AG08396 (cell line): ENCODE results near the gene PACS1.

Source experiments
- DNase-seq: peaks from one replicate; pipeline ENCODE4 v3.0.0; 2012; ENCODE audit warnings: low spot score, mixed read lengths

Gene PACS1

DNA sequence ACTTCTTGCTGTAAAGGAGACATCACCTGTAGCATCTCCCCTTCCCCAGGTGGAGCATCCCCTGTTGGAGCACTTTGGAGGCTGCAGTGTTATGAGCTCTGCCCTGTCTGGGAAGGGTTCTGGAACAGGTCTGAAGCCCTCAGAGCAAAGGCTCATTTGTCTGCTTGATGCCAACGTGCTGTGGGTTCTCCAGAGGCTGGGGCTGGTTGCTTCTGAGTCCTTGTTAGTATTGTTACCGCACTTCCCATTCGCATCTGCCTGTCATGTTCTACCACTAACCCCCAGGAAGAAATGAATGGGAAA, 73.1 kb downstream of the PACS1 start:
- DNase-seq = no peak

DNA sequence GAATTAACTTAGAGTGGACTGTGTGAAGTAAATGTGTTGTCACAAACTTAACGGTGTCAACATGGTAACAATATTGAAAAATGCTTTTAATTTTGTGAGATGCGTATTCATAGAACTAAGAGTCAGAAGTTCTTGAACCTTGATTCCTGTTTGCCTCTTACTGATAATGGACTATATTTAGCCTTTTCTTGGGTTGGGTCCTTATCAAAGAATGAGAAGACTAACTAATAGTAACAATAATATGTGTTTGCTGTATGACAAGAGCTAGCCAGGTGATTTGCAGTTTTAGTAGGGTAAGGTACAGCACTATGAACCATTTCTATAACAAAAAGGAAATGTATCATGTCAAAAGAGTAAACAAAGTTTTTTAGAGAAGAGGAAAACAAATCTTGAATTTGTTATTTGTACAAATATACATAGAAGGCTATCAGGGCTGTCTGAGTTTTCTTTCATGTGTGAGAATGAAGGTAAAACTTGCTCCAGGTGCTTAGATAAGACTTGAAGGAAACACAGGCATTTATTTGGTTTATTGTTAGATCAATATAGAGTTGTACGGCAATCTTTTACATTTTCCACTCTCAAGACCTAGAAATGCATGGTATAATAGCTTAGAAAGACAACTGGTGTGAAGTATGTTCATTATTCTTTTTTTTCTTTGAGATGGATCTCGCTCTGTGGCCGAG, 74.1 kb downstream of the PACS1 start:
- DNase-seq = no peak

DNA sequence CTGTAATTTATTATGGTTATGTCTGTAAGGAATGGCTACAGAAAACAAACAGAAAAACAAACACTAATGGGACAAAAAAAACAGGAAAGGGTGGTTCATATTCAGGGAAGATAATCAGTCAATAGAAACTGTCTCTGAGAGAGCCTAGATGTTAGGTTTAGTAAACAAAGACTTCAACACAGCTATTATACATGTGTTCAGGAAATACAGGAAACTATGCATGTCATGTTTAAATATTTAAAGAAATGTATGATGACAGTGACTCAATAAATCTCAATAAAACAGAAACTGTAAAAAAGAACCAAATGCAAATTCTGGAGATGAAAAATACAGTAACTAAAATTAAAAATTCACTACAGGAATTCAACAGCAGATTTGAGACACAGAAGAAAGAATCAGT, 76.0 kb downstream of the PACS1 start:
- DNase-seq = no peak

DNA sequence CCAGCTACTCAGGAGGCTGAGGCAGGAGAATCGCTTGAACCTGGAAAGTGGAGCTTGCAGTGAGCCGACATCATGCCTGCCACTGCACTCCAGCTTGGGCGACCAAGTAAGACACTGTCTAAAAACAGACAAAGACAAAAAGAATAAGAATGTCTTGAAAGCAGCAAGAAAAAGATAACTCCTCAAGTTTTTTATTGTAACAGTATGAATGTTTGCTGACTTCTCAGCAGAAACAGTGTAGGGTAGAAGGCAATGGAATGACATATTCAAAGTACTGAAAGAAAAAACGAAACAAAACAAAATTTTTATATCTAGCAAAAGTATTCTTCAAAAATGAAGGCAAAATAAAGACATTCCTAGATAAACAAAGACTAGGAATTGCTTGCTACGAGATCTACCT, 76.9 kb downstream of the PACS1 start:
- no peak for DNase-seq

DNA sequence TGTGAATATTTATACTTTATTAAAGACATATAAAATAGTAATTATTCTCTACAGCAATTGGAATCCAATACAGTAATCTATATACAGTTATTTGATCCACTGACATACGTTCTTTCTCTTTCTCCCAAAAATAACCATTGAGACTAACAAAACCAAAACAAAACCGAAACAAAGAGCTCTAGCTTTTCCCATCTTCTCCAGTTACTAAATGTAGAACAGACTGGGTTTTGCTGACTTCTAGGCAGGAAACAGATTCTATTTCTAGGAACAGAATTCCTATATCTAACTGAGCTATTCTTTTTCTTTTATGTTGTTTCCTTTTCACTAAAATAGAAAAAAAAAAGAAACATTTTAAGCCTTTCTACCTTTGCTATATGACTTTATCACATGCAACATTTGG, 80.1 kb downstream of the PACS1 start:
- no peak for DNase-seq

DNA sequence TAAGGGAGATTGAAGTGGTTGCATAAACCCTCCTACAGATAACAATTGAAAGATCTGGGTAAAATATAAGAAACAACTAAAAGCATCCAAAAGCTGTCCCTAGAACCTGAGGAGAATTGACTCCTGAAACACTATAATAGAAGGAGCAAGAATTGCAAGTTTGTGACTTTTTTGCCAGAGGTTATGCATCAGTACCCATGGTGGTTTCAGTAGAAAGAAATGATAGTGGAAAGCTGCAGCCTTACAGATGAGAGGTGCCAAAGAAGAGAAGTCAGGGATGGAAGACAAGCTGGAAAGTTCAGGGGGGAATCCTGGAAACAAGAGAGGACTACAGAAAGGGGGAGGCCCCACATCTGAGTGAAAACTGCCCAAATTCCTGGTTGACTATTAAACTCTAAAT, 80.7 kb downstream of the PACS1 start:
- DNase-seq = no peak

DNA sequence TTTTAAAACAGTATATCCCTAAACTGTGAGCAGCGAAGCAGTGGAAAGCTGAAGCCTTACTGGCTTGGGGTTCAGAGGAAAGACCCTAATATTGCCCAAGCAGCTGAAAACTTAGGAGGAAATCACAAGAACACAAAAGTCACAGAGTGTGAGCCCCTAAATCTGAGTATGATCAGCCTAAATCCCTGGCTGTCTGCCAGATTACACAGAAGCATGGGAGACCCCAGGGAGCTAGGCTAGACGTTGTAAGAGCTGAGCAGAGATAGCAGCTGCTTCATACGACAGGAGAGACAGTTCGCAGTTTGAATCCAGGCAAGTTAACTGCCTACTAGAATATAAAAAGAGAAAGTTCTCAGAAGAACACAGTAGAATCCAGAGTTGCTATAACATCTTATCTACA, 81.2 kb downstream of the PACS1 start:
- no peak for DNase-seq

DNA sequence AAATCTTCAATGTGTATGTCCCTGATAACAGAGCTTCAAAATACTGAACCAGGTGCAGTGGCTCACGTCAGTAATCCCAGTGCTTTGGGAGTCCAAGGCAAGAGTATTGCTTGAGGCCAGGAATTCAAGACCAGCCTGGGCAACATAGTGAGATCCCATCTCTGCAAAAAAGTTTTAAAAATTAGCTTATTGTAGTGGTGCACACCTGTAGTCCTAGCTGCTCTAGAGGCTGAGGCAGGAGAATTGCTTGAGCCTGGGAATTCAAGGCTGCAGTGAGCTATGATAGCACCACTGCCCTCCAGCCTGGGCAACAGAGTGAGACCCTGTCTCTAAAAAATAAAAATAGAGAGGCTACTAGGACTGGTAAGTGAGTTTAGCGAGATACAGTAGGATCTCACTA, 84.0 kb downstream of the PACS1 start:
- DNase-seq = no peak

DNA sequence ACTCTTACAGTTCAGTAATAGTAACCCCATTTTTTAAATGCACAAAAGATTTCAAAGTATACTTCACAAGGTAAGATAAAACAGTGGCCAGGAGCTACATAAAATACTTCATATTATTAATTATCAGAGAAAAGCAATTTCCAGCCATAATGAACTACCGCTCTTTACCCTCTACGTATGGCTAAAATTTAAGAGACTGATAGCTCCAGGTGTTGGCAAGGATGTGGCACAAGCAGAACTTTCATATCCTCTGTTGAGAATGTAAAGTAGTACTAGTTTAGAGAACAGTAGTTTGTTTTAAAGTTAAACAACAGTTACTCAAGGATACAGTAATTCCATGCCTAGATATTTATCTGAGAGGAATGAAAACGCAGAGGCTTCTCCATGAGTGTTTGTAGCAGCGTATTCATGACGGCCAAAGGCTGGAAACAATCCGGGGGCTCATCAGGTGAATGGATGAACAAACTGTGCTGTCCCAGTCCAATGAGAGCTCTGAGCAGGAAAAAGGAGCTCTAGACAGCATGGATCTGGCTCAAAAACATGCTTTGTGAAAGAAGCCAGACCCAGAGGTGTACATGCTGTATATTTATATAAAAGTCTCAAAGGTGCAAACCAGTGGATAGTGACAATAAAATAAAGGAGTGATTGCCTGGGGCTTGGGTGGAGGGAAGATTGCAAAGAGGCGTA, 85.5 kb downstream of the PACS1 start:
- DNase-seq = no peak

DNA sequence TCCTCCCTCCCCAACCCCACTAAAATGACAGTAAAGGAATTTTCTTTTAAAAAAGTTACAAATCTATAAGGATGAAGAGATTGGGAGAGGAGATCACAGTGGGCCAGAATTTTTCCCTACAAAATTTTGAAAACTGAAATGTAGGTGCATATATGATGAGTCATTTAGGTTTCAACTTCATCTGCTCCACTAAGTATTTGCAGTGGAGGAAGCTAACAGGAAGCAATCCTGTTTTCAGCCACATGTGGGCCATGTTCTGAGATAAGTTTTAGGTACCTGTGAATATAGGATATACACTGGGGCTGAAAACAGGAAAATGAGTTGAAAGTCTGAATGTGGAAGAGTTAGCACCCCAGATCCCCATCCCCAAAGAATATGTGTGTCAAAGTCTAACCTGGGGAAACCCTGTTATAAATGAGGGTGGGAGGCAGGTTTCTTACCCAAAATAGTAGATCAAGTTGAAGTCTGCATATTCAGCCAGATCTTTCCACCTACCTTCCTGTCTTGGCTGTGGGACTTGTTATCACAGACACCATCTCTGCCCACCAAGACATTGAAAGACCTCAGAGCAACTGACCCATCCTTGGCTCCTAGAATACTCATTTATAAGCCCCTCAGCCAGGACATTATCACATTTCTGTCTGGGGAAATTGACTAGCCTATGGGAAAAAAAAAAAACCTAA, 87.3 kb downstream of the PACS1 start:
- no peak for DNase-seq

DNA sequence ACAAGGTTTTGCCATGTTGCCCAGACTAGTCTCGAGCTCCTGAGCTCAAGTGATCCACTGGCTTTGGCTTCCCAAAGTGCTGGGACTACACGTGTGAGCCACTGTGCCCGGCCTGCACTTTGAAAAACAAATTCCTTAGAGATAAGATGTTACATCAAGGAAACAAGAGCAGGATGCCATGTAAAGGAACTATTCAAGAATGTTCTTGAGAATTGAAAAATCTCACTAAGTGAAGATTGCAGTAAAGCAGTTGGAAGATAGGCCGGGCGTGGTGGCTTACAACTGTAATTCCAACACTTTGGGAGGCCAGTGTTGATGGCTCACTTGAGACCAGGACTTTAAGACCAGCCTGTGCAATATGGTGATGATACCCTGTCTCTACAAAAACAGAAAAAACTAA, 88.1 kb downstream of the PACS1 start:
- no peak for DNase-seq

DNA sequence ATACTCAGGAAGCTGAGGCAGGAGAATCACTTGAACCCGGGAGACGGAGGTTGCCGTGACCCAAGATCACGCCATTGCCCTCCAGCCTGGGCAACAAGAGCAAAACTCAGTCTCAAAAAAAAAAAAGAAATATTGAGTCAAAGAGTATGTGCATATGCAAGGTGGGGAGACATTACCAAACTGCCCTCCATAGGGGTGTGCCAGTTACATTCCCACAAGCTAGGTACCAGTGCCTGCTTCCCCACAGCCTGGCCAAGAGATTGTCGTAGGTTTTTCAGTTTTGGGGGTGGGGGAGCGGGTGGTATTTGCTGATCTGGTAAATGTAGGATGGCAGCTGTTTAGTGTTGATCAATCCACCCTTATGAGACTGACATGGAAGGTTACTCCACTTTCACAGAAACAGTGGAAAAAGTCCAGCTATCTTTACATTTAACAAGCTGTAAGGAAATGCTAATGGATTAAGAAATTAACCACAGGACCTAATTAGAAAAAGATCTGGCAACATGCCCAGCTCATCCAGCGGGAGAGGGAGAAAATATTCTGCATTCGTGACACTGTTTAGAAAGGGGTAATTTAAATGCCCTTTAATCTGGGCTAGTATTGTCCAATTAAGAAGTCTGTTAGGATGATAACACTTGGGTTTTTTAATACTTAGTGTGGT, 89.4 kb downstream of the PACS1 start:
- DNase-seq = no peak

DNA sequence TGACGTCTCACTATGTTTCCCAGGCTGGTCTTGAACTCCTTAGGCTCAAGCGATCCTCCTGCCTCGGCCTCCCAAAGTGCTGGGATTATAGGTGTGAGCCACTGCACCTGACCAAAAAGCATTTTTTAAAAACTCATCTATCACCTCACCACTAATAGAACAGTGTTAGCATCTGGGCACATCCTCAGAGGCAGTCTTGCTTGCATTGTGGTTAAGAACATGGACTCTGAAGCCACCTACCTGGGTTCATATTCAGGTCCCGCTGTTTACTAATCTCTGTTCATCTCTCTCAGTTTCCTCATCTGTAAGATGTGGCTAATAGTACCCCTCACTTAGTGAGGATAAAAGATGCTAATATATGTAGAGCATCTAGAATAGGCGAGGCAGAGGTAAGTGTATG, 90.6 kb downstream of the PACS1 start:
- DNase-seq = no peak

DNA sequence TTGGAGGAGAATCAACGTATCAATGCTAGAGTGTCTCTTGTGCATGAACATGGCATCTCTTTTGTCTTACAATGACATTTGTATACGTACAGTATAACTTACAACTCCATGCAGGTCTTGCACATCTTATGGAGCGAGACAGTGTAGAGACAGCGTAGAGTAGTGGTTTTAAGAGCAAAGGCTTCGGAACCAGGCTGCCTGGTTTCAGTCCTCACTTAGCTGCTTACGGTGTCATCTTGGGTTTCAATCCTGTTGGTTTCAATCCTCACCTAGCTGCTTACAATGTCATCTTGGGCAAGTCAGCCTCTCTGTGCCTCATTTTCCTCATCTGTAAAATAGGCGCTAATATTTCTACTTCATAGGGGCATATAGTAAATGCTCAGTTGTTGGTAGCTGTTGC, 98.2 kb downstream of the PACS1 start:
- DNase-seq = no peak

DNA sequence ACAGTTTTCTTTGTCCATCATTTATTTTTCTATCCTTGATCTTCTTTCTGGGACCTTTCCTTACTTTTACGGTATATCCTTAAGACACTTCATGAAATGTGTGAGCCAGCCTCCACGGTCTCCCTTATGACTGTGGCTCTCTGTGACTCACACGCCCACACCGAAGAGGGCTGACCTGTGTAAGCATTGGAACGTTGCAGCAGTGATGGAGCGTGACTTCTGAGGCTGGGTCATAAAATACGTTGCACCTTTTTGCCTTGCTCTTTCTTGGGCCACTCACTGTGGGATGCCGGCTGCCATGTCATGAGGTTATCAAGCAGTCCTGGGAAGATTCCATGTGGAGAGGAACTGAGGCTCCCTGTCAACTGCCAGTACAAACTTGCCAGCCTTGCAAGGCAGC, 102.1 kb downstream of the PACS1 start:
- no peak for DNase-seq

DNA sequence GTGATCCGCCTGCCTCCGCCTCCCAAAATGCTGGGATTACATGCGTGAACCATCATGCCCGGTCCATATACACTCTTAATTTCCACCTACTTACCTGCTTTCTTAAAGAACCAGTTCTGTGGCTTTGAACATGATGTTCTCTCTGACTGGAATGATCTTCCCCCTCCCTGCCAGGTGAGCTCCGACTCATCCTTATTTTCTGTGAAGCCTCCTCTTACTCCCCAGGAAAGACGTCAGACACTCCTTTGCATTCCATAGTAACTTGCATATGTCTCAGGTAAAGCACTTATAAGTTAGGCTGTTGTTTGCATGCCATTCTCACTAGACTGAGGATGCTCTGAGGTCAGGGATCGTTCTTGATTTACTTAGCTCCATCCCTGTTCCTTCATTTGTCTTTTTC, 106.6 kb downstream of the PACS1 start:
- no peak for DNase-seq

DNA sequence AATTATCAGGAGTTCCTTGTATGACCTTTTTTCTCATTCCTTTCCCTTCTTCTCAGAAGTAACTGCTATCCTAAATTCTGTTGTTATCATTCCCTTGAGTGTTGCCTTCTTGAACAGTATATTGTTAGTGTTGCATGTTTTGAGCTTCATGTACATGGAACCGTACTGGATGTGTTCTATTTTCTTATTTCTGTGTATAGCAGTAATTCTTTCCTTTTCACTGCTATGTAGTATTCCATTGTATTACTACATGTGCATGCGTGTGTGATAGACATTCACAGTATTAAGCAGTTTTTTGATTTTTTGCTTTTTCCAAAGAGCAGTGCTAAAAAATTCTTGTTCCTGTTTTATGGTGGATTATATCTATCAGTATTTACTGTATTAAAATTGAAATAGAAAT, 108.1 kb downstream of the PACS1 start:
- DNase-seq = no peak

DNA sequence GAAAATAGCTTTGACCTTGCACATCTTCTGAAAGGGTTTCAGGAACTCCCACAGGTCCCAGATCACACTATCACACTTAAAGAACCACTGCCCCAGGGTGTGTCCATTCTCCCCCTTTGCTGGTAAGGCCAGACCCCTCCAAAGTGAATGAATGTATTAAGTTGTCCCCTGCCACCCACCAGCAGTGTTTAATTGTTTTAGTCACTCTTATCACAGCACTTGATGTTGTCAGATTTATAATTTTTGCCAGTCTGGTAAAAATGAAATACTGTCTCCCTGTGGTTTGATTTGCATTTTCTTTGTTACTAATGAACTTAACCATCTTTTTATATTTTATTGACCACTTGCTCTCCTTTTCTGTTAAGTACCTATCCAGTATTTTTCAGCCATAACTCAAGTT, 108.8 kb downstream of the PACS1 start:
- no peak for DNase-seq

DNA sequence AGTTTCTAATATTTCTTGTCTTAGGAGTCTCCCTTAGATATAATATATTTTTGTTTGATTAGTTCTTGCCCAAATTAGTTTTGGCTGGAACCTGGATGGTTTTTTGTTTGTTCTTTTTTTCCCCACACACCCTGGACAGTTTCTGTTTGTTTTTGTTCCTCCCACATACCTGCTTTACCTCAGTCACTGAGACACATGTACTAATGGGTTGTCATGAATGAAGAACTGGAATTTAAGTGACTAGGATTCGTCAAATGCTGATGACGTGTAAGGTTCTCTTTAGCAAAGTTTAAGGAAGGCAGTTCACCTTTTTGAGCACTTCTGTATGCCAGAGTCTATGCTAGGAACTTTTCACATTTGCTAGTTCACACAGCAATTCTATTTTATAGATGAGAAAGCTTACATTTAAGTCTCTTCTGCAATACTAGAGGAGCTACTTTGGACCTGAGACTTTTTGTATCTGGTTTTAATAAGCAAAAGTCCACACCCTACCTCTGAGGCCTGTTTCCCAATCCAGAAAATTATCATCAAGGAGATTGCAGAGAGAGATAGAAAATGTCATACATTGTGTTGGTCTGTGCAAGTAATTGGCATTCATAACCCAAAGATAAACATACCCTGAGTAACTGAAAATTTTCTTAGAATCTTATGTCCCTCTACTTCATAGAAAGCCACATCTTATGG, 111.7 kb downstream of the PACS1 start:
- DNase-seq = no peak

DNA sequence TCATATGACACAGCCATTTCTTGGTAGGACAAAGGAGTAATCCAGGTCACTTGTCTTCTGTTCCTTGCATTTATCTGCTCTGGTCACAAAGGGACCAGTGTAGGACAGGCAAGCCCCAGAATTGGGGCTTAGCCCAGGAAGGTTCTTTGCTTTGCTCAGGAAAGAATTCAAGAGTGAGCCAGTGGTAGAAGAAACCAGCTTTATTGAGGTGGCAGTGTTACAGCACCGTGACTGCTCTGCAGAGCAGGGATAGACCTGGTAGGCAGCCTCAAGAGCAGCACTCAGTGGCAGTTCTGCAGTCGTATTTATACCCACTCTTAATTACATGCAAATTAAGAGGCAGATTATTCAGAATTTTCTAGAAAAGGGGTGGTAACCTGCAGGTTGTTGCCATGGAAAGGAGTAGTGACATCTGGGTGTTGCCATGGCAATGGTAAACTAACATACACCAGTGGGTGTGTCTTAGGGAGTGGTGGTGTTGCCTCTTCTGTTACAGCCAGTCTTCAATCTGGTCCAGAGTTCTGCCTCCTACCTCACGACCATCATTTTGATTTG, 113.5 kb downstream of the PACS1 start:
- DNase-seq = no peak

DNA sequence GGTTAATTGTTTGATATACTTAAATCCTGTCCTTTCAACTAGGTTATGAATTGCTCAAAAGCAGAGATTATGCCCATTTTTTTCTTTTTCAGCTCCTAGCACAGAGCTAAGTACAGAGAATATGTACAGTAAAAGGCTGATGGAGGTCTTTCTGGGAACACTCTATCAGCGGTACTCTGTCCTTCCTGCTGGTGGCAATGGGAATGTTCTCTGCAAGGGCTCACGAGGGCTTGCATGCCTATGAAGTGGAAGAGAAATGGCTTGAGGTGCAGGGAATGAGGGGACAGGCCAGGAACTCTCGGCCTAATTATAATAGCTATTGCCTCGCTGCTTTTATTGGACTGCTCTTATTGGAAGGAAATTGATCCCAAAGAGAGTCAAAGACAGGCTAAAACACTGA, 114.7 kb downstream of the PACS1 start:
- no peak for DNase-seq

DNA sequence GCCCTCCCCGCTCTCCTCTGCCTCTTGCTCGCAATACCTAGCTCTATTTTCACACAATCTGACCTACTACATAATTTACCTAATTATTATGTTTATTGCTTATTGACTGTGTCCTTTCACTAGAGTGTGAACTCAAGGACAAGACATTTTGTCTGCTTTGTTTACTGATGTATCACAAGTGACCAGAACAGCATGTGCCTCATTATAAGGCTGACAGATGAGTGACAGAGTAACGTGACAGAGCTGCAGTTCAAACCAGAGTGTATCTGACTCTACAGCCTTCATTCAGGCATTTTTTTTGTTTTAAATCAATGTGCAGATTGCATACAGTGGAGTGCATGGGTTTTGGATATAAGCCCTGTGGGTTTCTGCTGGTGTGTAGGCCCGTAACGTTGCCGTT, 116.4 kb downstream of the PACS1 start:
- DNase-seq = no peak
